Mesendoderm (in vitro differentiated cells): ENCODE data around the gene DYNLT4.
A peak's percentile ranks its signal among the peaks of the same experiment; 100 is the strongest.

ENCODE experiments used
- DNase-seq: peaks from one replicate; pipeline ENCODE4 v3.0.0; 2013
- H2AK5ac ChIP-seq: 2 replicates; pipeline ENCODE4 v1.6.1; 2013; ENCODE audit warnings: low read length, inconsistent platforms
- H2BK120ac ChIP-seq: 2 replicates; pipeline ENCODE4 v1.6.1; 2013; ENCODE audit warnings: low read depth, mild to moderate bottlenecking, low read length, moderate library complexity, mixed read lengths
- H2BK15ac ChIP-seq: replicated peaks from 2 replicates; pipeline ENCODE4 v1.6.1; 2013; ENCODE audit warnings: low read depth, mild to moderate bottlenecking, moderate library complexity
- H2BK5ac ChIP-seq: 2 replicates; pipeline ENCODE4 v1.6.1; 2013; ENCODE audit warnings: low read length, inconsistent platforms
- H3K18ac ChIP-seq: 2 replicates; pipeline ENCODE4 v1.6.1; 2013; ENCODE audit warnings: mild to moderate bottlenecking, low read length, mixed read lengths
- H3K23ac ChIP-seq: one replicate; pipeline ENCODE4 v1.6.1; 2013; ENCODE audit warnings: low read length
- H3K27ac ChIP-seq: 2 replicates; pipeline ENCODE4 v1.5.1; 2013; ENCODE audit warnings: low read depth, mild to moderate bottlenecking, inconsistent platforms, low read length, moderate library complexity
- H3K27me3 ChIP-seq: 2 replicates; pipeline ENCODE4 v1.6.1; 2013; ENCODE audit warnings: low read length, control low read depth, mild to moderate bottlenecking, inconsistent platforms; ENCODE audit not compliant: insufficient read depth, poor library complexity
- H3K36me3 ChIP-seq: 2 replicates; pipeline ENCODE4 v1.6.1; 2013; ENCODE audit warnings: low read length, inconsistent platforms; ENCODE audit not compliant: control insufficient read depth, insufficient read depth
- H3K4ac ChIP-seq: one replicate; pipeline ENCODE4 v1.6.1; 2013; ENCODE audit warnings: low read depth, mild to moderate bottlenecking, low read length, moderate library complexity
- H3K4me1 ChIP-seq: 2 replicates; pipeline ENCODE4 v1.6.1; 2013; ENCODE audit warnings: low read depth, low read length, inconsistent platforms; ENCODE audit not compliant: control insufficient read depth
- H3K4me2 ChIP-seq: 2 replicates; pipeline ENCODE4 v1.6.1; 2013; ENCODE audit warnings: low read length
- H3K4me3 ChIP-seq: 2 replicates; pipeline ENCODE4 v1.5.1; 2013; ENCODE audit warnings: mild to moderate bottlenecking, low read length
- H3K56ac ChIP-seq: one replicate; pipeline ENCODE4 v1.6.1; 2013; ENCODE audit warnings: low read length
- H3K79me1 ChIP-seq: 2 replicates; pipeline ENCODE4 v1.6.1; 2013; ENCODE audit warnings: low read length, inconsistent platforms
- H3K79me2 ChIP-seq: 2 replicates; pipeline ENCODE4 v1.6.1; 2013; ENCODE audit warnings: mild to moderate bottlenecking, low read length; ENCODE audit not compliant: control insufficient read depth, insufficient read depth
- H3K9ac ChIP-seq: 2 replicates; pipeline ENCODE4 v1.6.1; 2013; ENCODE audit warnings: low read length, inconsistent platforms
- H4K5ac ChIP-seq: one replicate; pipeline ENCODE4 v1.6.1; 2013; ENCODE audit warnings: low read length
- H4K8ac ChIP-seq: one replicate; pipeline ENCODE4 v1.6.1; 2013; ENCODE audit warnings: low read depth, mild to moderate bottlenecking, control low read depth, low read length, moderate library complexity
- WGBS: extraction: QIAGEN DNeasy Blood & Tissue Kit; methylation state at CpG from one replicate; pipeline ENCODE4 v1.1.7; 2013; ENCODE audit warnings: low lambda C conversion rate, missing lambda C conversion rate; ENCODE audit not compliant: insufficient coverage; ENCODE audit errors: extremely low coverage; 5-methylcytosine and 5-hydroxymethylcytosine counted together

DYNLT4 gene

DNA sequence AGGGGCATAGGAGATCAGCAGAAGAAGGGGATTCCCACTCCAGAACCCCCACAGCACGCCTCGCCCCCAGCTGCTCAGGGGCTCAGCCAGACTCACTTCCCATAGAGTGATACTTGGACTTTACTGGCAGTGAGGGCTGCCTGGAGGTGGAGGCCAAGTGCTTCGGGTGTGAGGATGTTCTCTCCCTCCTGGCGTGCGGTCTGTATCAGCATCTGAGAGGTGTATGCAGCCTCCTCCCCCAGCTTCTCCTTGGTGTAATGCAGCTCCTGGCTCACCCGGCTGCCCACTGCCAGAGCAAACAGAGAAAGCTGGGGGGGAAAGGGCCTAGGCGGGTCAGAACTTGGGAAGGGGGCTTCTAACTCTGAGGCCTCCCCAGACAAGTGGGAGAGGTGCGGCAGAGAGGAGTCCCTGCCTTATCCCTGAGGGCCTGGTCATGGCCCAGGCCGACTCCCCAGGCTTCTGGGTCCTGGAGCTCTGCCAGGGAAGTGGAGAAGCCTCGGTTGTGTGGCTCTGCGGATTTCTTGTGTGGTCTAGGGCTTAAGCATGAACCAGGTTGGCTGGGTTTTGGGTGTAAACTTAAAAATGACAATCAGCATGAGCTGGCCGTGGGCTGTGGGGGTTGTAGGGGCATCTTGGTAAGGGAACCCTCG is 25.0 kb upstream of the DYNLT4 start:
- H3K4me1 ChIP-seq = no peaks in the 10 kb centered on the region
- H3K4me3 ChIP-seq = no peak overlapping the region
- H2BK120ac ChIP-seq = no peak overlapping the region
- H2BK5ac ChIP-seq = no peak overlapping the region
- H3K27me3 ChIP-seq = no peaks in the 10 kb centered on the region
- H3K27ac ChIP-seq = no peak overlapping the region
- H3K23ac ChIP-seq = no peak overlapping the region
- no peaks in the 10 kb centered on the region for H3K79me1 ChIP-seq
- no peak overlapping the region for H3K4me2 ChIP-seq
- H3K18ac ChIP-seq = no peak overlapping the region
- no peak overlapping the region for H3K56ac ChIP-seq
- WGBS = no CpG with 5 or more reads among the region's 13 CpGs
- H2BK15ac ChIP-seq = no peak overlapping the region
- H3K9ac ChIP-seq = no peak overlapping the region
- H3K79me2 ChIP-seq = no peaks in the 10 kb centered on the region
- DNase-seq = no peak
- no peak overlapping the region for H4K5ac ChIP-seq
- no peak overlapping the region for H4K8ac ChIP-seq
- no peak overlapping the region for H3K4ac ChIP-seq
- H3K36me3 ChIP-seq = no peaks in the 10 kb centered on the region
- H2AK5ac ChIP-seq = no peak overlapping the region

DNA sequence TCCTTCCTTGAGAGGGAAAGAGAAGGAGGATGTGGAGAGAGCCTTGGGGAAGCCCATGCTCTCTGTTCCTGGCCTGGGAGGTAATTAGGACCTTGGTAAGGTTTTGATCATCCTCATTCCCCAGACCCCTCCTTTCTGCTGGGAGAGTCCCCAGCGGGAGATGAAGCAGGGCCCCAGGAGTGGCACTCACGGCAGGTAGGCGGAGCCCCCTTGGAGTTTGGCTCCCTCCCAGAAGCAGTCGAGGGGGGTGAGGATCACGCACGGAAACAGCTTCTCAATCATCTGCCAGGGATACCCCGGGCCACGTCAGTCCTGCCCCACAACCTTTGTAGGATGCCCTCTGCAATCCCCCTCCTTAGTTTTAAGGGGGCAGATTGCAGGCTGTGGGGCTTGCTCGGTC is 24.4 kb upstream of the DYNLT4 start:
- Histone ChIP-seq H3K18ac (no peak overlapping the region), H3K9ac (no peak overlapping the region), H4K5ac (no peak overlapping the region), H3K23ac (no peak overlapping the region), H3K36me3 (no peaks in the 10 kb centered on the region), H2AK5ac (no peak overlapping the region), H3K79me1 (no peaks in the 10 kb centered on the region), H3K4me3 (no peak overlapping the region), H3K4me1 (no peaks in the 10 kb centered on the region), H3K4ac (no peak overlapping the region), H2BK15ac (no peak overlapping the region), H2BK5ac (no peak overlapping the region), H2BK120ac (no peak overlapping the region), H4K8ac (no peak overlapping the region), H3K4me2 (no peak overlapping the region), H3K56ac (no peak overlapping the region), H3K79me2 (no peaks in the 10 kb centered on the region), H3K27me3 (no peaks in the 10 kb centered on the region), H3K27ac (no peak overlapping the region)
- WGBS = no CpG with 5 or more reads among the region's 9 CpGs
- DNase-seq = no peak

DNA sequence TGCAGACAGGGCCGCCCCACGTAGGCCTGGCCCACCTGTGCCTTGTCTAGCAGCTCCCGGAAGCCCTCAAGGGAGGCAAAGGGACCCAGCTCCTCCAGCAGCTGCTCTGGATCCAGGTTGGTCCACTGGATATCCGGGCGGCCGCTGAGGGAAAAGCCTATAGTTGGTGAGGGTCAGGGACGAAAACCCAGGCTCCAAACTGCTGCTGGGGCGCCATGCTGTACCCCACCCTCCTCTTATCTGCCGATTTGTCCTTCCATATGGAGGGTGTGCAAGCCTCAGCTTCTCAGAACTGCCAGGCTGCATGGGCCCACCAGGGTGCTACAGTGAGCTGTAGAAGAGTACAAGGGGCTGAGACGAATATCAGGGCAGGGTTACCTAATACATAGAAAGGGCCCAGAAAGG is 23.8 kb upstream of the DYNLT4 start:
- H2BK120ac ChIP-seq = no peak overlapping the region
- no peak overlapping the region for H4K8ac ChIP-seq
- H3K4me2 ChIP-seq = no peak overlapping the region
- H3K27me3 ChIP-seq = no peaks in the 10 kb centered on the region
- H3K4me3 ChIP-seq = no peak overlapping the region
- no peaks in the 10 kb centered on the region for H3K36me3 ChIP-seq
- H3K56ac ChIP-seq = no peak overlapping the region
- no peak overlapping the region for H2AK5ac ChIP-seq
- no CpG with 5 or more reads among the region's 10 CpGs for WGBS
- H3K27ac ChIP-seq = no peak overlapping the region
- H3K4ac ChIP-seq = no peak overlapping the region
- H3K4me1 ChIP-seq = no peaks in the 10 kb centered on the region
- no peak for DNase-seq
- H3K23ac ChIP-seq = no peak overlapping the region
- no peak overlapping the region for H4K5ac ChIP-seq
- H3K79me2 ChIP-seq = no peaks in the 10 kb centered on the region
- H3K79me1 ChIP-seq = no peaks in the 10 kb centered on the region
- H3K18ac ChIP-seq = no peak overlapping the region
- H2BK15ac ChIP-seq = no peak overlapping the region
- no peak overlapping the region for H2BK5ac ChIP-seq
- H3K9ac ChIP-seq = no peak overlapping the region

DNA sequence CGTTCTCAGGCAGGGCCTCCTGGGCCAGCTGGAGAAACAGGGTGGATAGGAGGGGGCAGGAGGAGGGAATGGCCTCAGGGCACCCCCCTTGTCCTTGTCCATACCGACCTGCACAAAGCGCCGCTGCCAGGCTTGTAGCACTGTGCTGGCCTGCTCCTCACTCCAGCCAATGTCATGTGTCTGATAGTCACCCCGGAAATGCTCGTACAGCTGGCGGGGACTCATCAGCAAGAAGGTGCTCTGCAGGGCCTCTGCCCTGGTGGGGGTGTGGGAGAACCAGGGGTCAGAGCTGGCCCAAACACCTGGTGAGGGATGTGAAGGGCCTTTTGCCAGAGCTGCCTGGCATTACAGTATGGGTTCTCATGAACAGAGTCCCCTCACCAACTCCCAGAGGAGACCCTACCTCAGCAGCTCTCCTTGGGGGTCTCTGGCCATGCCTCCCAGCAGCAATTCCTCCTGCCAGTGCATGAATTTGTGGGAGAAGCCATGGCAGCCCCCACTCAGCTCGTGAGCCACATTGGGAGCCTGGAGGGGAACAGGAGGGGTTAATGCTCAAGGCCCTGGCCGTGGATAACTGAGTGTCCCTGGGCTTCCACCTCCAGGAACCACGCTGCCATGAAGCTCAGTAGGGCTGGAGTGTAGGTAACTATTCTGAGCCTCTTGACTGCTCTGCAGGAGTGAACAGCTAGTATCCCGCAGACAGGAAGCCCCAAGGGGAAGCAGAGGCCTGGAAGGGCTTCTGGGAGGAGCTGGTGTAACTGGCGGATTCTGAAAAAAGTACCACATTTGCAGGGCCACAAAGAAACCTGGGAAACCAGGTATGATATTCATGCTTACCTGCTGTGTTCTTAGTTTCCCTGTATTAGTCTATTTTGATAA is 22.6 kb upstream of the DYNLT4 start:
- Histone ChIP-seq H3K56ac (peak overlapping the region; percentile 25), H3K18ac (no peak overlapping the region), H3K4me2 (no peak overlapping the region), H2BK5ac (no peak overlapping the region), H4K5ac (no peak overlapping the region), H3K4ac (no peak overlapping the region), H3K79me1 (no peaks in the 10 kb centered on the region), H3K4me3 (no peak overlapping the region), H3K4me1 (no peaks in the 10 kb centered on the region), H2BK120ac (no peak overlapping the region), H3K27ac (no peak overlapping the region), H2BK15ac (no peak overlapping the region), H3K23ac (no peak overlapping the region), H3K79me2 (no peaks in the 10 kb centered on the region), H2AK5ac (no peak overlapping the region), H3K36me3 (no peaks in the 10 kb centered on the region), H4K8ac (no peak overlapping the region), H3K27me3 (no peaks in the 10 kb centered on the region), H3K9ac (no peak overlapping the region)
- no peak for DNase-seq
- WGBS = no CpG with 5 or more reads among the region's 12 CpGs

DNA sequence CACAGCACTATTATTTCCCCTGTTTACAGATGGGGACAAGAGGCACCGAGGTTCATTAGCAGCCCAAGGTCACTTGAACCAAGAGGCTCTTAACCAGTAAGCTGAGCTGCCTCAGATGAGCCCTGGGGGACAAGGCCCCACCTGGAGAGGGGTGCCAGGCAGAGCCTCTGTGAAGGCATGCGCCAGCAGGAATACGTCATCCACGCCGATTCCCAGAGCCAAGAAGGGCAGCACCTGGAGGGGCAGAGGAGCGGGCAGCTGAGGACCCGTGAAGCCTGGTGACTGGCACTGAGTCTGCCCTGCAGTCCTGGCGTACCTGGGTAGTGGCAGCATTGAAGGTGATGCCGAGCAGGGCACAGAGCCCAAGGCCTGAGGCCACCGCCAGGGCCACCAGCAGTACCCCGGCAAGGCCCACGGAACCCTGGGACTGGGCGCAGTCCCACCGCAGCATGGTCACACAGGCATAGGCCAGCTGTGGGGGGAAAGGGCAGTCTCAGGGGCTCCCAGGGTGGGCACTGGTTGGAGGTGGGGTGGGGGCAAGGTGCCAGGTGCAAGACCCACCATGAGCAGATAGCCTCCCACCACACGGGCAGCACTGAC is 21.8 kb upstream of the DYNLT4 start:
- H4K5ac ChIP-seq = no peak overlapping the region
- peak overlapping the region; percentile 25 for H3K56ac ChIP-seq
- H3K9ac ChIP-seq = no peak overlapping the region
- no peaks in the 10 kb centered on the region for H3K79me1 ChIP-seq
- H2AK5ac ChIP-seq = no peak overlapping the region
- no peaks in the 10 kb centered on the region for H3K36me3 ChIP-seq
- WGBS = no CpG with 5 or more reads among the region's 15 CpGs
- H2BK15ac ChIP-seq = no peak overlapping the region
- H4K8ac ChIP-seq = no peak overlapping the region
- H3K18ac ChIP-seq = no peak overlapping the region
- no peak overlapping the region for H3K4me2 ChIP-seq
- H3K79me2 ChIP-seq = no peaks in the 10 kb centered on the region
- H3K4ac ChIP-seq = no peak overlapping the region
- no peak overlapping the region for H3K23ac ChIP-seq
- H3K27ac ChIP-seq = no peak overlapping the region
- no peak overlapping the region for H3K4me3 ChIP-seq
- DNase-seq = no peak
- no peak overlapping the region for H2BK120ac ChIP-seq
- no peaks in the 10 kb centered on the region for H3K4me1 ChIP-seq
- H3K27me3 ChIP-seq = no peaks in the 10 kb centered on the region
- no peak overlapping the region for H2BK5ac ChIP-seq
